WTC11 (cell line): ENCODE data around the gene SERPINB1.

Experiments
- FOXP1 ChIP-seq: sonication (generic); formaldehyde crosslinking; IDR thresholded peaks from 2 replicates; pipeline ENCODE4 v1.8.0; 2022; ENCODE audit warnings: missing genetic modification reagents, mild to moderate bottlenecking, moderate library complexity, borderline replicate concordance
- JUN ChIP-seq: sonication (generic); formaldehyde crosslinking; IDR thresholded peaks from 2 replicates; pipeline ENCODE4 v1.8.0; 2023; ENCODE audit warnings: mild to moderate bottlenecking, missing genetic modification reagents
- MYBL2 ChIP-seq: sonication (generic); formaldehyde crosslinking; IDR thresholded peaks from 2 replicates; pipeline ENCODE4 v1.8.1; 2023; ENCODE audit warnings: mild to moderate bottlenecking, moderate library complexity, missing genetic modification reagents
- NFYB ChIP-seq: sonication (generic); formaldehyde crosslinking; conservative IDR thresholded peaks from 2 replicates; pipeline ENCODE4 v1.8.0; 2022; ENCODE audit warnings: low read depth, missing genetic modification reagents
- NR2C2 ChIP-seq: sonication (generic); formaldehyde crosslinking; IDR thresholded peaks from 2 replicates; pipeline ENCODE4 v1.8.0; 2022; ENCODE audit warnings: mild to moderate bottlenecking, missing genetic modification reagents
- TF ChIP-seq, protein P1 (sequence below): fragments of 200-600 bp; IDR thresholded peaks from 2 replicates; pipeline ENCODE4 v1.8.0; 2022; ENCODE audit warnings: antibody characterized with exemption
- TF ChIP-seq, protein P2 (sequence below): sonication (generic); formaldehyde crosslinking; IDR thresholded peaks from 2 replicates; pipeline ENCODE4 v1.8.0; 2023; ENCODE audit warnings: mild to moderate bottlenecking, missing genetic modification reagents

DNA sequence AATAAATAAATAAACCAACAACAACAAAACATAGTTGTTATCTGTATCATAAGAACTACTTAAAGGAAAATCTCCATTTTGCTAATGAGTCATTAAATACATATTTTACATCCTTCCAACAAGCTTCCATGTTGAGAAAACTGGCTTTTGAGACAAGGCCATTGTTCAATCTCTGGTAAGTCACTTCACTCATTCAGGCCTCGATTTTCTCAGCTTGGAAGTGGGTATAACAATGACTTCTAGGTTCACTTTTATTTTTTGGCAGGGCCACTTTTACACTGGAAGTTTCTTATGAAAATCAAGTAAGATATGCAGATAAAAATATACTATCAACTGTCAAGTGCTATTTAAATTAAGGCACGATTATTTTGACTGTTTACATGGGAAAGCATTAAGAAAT lies 46.5 kb downstream of the SERPINB1 start:
- TF ChIP-seq, protein P1, sequence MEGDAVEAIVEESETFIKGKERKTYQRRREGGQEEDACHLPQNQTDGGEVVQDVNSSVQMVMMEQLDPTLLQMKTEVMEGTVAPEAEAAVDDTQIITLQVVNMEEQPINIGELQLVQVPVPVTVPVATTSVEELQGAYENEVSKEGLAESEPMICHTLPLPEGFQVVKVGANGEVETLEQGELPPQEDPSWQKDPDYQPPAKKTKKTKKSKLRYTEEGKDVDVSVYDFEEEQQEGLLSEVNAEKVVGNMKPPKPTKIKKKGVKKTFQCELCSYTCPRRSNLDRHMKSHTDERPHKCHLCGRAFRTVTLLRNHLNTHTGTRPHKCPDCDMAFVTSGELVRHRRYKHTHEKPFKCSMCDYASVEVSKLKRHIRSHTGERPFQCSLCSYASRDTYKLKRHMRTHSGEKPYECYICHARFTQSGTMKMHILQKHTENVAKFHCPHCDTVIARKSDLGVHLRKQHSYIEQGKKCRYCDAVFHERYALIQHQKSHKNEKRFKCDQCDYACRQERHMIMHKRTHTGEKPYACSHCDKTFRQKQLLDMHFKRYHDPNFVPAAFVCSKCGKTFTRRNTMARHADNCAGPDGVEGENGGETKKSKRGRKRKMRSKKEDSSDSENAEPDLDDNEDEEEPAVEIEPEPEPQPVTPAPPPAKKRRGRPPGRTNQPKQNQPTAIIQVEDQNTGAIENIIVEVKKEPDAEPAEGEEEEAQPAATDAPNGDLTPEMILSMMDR, result no peak
- TF ChIP-seq NR2C2 (no peak), JUN (no peak), MYBL2 (CRISPR knock-in tag) (no peak), NFYB (CRISPR knock-in tag) (no peak), FOXP1 (no peak)
- TF ChIP-seq, protein P2, sequence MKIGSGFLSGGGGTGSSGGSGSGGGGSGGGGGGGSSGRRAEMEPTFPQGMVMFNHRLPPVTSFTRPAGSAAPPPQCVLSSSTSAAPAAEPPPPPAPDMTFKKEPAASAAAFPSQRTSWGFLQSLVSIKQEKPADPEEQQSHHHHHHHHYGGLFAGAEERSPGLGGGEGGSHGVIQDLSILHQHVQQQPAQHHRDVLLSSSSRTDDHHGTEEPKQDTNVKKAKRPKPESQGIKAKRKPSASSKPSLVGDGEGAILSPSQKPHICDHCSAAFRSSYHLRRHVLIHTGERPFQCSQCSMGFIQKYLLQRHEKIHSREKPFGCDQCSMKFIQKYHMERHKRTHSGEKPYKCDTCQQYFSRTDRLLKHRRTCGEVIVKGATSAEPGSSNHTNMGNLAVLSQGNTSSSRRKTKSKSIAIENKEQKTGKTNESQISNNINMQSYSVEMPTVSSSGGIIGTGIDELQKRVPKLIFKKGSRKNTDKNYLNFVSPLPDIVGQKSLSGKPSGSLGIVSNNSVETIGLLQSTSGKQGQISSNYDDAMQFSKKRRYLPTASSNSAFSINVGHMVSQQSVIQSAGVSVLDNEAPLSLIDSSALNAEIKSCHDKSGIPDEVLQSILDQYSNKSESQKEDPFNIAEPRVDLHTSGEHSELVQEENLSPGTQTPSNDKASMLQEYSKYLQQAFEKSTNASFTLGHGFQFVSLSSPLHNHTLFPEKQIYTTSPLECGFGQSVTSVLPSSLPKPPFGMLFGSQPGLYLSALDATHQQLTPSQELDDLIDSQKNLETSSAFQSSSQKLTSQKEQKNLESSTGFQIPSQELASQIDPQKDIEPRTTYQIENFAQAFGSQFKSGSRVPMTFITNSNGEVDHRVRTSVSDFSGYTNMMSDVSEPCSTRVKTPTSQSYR (CRISPR knock-in tag), result no peak
